Germinal center (tissue), 1 donor: ENCODE data around the gene TMOD1.

Experiments used
- DNase-seq: peaks from one replicate; pipeline ENCODE4 v3.0.0; 2012; ENCODE audit warnings: mixed read lengths, low spot score

TMOD1 gene

GRCh38 chr9:97547098-97547829 lies 45.8 kb downstream of the TMOD1 start:
- DNase-seq: no peak

DNA sequence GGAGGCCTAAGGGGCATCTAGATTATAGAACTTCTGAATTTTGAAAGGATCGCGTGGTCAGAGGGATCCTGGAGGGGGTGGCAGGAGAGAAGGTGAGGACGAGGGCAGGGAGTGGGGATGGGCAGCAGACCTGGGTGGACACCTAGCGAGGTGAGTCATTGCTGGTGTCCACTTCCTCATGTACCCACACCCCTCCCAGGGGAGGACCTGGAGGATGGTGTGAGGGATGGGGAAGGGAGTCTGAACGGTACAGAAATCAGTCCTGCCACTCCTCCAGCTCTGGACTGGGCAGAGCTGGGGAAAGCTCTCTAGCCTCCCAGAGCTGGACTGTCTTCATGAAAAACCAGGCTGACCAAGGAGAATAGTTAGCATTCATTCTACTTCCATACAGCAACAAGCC lies 46.9 kb downstream of the TMOD1 start:
- no peak for DNase-seq

- DNase-seq: no peak
Observed at GRCh38 chr9:97548819-97549540, 47.5 kb downstream of the TMOD1 start.

DNA sequence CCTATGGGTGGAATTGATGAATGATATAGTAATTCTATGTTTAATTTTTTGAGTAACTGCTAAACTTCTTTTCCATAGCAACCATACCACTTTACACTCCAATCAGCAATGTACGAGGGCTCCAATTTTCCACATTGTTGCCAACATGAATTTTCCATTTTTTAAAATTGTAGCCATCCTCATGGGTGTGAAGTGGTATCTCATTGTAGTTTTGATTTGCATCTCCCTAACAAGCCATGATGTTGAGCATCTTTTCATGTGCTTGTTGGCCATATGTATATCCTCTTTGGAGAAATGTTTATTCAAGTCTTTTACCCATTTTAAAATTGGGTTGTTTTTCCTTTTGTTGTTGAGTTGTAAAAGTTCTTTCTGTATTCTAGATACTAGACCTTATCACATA lies 48.9 kb downstream of the TMOD1 start:
- no peak for DNase-seq

DNA sequence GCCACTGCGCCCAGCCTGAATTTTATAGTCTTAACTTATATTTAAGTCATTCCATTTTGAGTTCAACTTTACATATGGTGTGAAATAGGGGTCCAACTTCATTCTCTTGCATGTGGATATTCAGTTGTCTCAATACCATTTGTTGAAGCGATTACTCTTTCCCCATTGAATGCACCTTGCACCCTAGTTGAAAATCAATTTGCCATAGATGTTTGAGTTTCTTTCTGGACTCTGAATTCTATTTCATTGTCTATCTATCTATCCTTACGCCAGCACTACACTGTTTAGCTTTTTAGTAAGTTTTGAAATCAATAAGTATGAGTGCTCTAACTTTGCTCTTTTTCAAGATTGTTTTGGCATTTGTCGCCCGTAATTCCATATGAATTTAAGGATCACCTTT lies 49.8 kb downstream of the TMOD1 start:
- DNase-seq: no peak

- DNase-seq: no peak
Observed at GRCh38 chr9:97553141-97553540, 51.7 kb downstream of the TMOD1 start.

GRCh38 chr9:97553841-97554240 lies 52.4 kb downstream of the TMOD1 start:
- DNase-seq: no peak

GRCh38 chr9:97554566-97555075 lies 53.2 kb downstream of the TMOD1 start:
- no peak for DNase-seq

DNA sequence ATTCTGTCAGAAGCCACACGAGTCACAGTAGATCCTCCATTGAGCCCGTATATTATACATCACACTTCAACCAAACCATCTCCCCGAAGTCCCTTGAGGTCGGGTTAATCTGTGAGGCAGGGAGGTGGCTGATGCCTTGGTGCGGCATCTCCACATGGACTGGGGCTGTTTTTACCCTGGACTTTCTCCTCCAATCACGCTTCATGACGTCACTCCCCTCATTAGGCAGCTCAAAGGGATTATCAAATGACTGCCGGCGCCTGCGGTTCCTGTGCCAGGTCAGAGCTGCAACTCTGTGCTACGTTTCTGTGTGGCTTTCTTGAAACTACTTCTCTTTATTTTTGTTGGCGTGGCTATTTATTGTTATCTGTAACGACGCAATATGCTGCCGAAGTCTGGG lies 53.7 kb downstream of the TMOD1 start:
- no peak for DNase-seq

DNA sequence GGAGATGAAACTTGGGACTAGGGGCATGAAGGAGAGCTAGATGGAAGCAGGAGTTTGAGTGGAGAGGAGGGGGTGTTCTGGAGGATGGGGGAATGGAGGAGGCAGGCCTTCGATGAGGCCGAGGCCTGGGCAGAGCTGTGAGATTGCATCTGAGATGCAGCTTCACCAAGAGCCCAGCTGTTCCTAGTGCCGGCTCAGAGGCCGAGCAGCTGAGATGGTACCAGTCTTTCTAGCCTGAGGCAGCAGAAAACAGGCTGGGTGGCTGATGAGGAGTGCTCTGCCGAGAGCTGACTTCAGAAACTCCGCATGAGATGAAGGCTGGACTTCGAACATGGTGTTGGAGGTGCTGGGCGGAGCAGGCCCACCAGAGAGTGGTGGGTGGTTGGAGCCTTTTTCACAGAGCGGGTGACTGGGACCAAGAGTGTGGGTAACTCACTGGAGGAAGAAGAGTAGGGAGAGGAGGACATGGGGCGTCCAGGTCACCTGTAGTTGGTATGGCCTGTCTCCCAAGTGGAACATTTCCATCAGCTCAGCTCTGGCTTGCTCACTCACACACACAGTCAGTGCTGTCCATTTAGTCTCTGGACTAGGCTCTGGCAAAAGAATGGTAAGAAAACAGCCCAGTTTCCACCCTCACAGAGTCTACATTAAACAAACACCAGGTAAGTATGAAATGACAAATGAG lies 54.7 kb downstream of the TMOD1 start:
- DNase-seq: no peak

DNA sequence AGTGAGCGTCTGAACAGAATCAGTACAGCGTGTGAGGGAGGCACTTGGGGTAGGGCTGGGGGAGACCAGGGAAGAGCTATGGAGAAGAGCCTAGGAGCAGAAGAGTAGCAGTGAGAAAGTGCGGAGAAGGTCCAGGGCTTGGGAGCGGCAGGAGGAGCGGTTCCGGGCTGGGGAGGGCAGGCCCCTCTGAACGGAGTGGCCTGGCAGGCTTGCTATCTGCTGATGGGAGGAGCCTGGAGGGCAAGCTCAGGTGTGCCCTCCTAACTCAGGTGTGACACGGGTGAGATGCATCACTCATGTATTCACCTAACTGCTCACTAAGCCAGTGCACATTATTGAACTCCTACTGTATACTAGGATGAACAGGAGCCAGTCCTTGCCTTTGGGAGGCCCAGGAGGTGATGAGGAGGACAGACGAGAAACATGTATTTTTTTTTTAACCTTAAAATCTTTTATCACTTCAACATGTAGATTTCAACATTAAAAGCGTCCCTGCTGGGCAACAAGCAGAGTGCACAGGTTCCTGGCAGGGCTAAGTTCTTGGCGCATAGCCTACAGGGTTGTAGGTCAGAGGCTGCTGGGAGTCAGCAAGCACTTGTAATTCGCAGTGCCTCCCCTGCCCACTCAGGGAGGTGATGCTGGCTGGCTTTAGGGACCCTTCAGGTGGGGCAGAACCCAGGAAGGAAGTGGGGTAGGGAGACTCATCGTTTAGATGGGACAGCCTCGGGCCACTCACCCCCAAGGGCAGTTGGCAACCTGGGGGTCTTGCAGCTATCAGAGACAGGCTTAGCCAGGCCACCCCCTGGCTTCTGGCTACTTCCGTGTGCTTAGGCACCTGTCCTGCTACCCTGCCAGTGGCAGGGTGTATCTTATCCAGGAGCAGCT lies 55.5 kb downstream of the TMOD1 start:
- no peak for DNase-seq

DNA sequence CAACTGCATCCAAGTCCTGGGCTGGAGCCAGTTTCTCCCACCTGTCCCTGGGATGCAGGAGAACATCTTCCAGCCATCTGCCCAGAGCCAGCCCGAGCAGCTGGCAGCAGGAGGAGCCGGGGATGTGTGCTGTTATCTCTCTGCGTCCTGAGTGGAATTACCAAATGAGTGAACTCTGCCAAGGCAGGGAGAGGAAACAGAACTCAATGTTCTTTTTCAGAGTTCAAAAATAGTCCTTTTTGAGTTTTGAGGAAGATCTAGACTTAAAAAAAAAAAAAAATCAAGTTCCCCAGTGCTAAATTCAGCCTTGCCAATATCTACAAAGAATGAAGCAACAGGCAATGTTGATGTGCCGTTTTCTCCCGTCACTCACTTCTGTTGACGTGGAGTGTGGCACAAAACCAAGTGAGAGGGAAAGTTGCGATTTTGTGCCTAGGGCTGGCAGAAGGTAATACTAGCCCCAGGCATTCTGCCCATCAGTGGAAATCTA lies 56.2 kb downstream of the TMOD1 start:
- DNase-seq: no peak

GRCh38 chr9:97558701-97559101 lies 57.2 kb downstream of the TMOD1 start:
- no peak for DNase-seq

- DNase-seq: no peak
Observed at GRCh38 chr9:97559111-97559514, 57.6 kb downstream of the TMOD1 start.

DNA sequence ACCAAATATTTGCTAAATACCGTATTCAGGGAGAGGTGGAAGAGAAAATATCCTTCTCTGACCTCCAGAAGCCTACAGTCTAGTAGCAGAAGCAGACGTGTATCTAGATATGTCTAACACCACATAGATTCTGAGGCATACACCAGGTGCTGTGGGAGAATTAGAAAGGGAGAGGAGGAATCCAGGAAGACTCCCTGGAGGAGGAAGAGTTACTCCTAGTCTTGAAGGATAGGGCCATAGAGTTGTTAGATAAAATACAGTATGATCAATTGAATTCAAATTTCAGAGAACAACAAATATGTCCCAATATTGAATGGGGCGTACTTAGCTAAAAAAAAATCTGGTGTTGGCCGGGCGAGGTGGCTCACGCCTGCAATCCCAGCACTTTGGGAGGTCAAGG lies 58.7 kb downstream of the TMOD1 start:
- no peak for DNase-seq

GRCh38 chr9:97560851-97561250 lies 59.4 kb downstream of the TMOD1 start:
- no peak for DNase-seq

- DNase-seq: no peak
Observed at GRCh38 chr9:97561501-97561900, 60.0 kb downstream of the TMOD1 start.

DNA sequence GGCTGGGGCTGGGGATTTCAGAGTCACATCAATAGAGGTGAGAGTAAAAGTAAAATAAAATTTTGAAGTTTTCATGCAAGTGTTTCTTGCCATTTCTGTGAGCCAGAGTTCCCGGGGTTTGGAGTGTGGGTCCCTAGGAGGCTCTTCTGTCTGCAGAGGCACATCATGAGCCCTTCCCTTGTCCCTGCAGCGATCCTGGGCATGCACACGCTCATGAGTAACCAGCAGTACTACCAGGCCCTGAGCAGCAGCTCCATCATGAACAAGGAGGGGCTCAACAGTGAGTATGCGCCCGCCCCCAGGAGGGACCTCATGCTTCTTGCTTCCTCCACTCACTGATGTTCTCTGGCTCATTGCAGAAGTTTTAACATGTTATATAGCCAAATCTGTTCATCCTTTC lies 61.1 kb downstream of the TMOD1 start:
- no peak for DNase-seq

- DNase-seq: no peak
Observed at GRCh38 chr9:97563458-97564135, 62.1 kb downstream of the TMOD1 start.

DNA sequence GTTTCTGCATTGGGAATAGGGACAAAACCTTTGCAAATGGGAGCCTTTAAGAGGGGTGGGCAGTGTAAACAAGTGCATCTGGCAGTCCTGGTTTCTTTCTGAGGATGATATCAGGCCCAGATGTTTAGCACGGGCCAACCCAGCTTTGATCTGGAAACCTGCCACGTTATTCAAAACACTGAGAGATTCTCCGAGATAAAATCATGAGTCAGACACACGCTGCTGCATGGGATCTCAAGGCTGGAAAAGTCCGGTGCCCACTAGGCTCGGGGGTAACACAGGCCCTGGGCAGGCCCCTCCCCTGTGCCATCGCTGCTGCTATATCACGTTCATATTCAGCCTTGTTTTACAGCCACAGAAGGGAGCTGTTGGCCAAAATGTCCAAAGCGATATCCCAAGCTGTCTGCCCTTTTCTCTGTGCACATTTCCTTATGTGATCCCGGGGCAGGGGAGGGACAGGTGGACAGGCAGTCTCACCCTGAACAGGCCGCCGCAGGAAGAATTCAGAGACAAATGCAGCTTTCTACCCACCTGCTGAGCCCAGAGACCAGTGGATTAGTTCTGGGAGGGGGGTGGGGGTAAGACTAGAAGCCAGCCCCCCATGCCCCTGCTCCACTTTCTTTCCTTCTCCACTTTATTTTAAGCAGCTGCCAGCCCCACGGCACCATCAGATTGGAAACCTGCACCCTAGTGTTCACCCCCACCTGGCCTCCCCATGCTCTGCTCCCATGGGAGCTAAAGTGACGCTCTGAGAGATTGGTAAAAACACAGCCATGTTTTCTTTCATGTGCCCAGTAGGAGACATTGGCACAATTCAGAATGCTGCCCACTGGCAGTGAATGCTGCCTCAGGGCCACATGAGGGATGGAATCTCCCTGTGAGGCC lies 63.1 kb downstream of the TMOD1 start:
- DNase-seq: no peak
